Measurements from ENCODE around the gene PCDHAC2. TPM values are rescaled to one million over a fixed set of nuclear protein-coding genes. Genes with fewer than 3 reads are reported as not detected.

The PCDHAC2 gene
- polyA plus RNA-seq, 2 donors, result 0.02 to 0.06 TPM

GRCh38 chr5:140986117-140986521 lies 19.8 kb downstream of the PCDHAC2 start:
- H3K4me3 ChIP-seq (ENCODE audit: low read depth in 1 of 2, low read length in 2 of 2), result no peak overlapping the region
- no peaks in the 10 kb centered on the region for H3K36me3 ChIP-seq (ENCODE audit: control insufficient read depth in 2 of 2, insufficient read depth in 2 of 2, low read length in 1 of 2)
- H3K9me3 ChIP-seq (ENCODE audit: control insufficient read depth in 2 of 2, insufficient read depth in 1 of 2, low read depth in 1 of 2, low read length in 1 of 2), result no peaks in the 10 kb centered on the region
- H3K27ac ChIP-seq (ENCODE audit: low read depth in 2 of 2, low read length in 1 of 2), result no peak overlapping the region
- 26 to 27% methylated on average over 3 of the region's 3 CpGs for WGBS, 2 donors
- no peaks in the 10 kb centered on the region for H3K4me1 ChIP-seq (ENCODE audit: control insufficient read depth in 2 of 2, insufficient read depth in 2 of 2, low read length in 1 of 2)
- peaks cover 0 to 2% of the 10 kb centered on the region in 2 donors for H3K27me3 ChIP-seq (ENCODE audit: control insufficient read depth in 1 of 2, insufficient read depth in 2 of 2, low read length in 2 of 2)

DNA sequence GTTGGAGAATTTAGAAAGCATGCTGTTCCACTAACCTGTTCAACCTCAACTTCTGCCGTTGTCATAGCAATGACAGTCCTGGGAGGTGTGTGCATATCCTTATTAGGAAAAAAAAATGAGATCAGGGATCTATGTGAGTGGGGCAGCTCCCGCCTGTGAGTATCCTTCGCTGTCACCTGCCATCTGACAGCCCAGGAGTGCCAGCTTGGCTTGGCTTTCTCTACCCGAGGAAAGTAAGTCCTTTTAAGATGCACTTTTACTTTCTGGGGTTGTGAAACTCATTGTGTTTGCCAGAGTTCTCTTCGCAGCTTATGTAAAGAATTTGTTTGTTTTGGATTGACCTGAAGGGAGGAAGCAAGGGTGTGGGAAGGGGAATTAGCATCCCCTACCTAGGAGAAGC lies 21.8 kb downstream of the PCDHAC2 start:
- WGBS, 2 donors, result 36 to 42% methylated on average over 5 of the region's 5 CpGs
- Histone ChIP-seq H3K36me3 (ENCODE audit: control insufficient read depth in 2 of 2, insufficient read depth in 2 of 2, low read length in 1 of 2) (no peaks in the 10 kb centered on the region), H3K4me3 (ENCODE audit: low read depth in 1 of 2, low read length in 2 of 2) (no peak overlapping the region), H3K27me3 (ENCODE audit: control insufficient read depth in 1 of 2, insufficient read depth in 2 of 2, low read length in 2 of 2) (peaks cover 0 to 2% of the 10 kb centered on the region in 2 donors), H3K27ac (ENCODE audit: low read depth in 2 of 2, low read length in 1 of 2) (no peak overlapping the region), H3K9me3 (ENCODE audit: control insufficient read depth in 2 of 2, insufficient read depth in 1 of 2, low read depth in 1 of 2, low read length in 1 of 2) (no peaks in the 10 kb centered on the region), H3K4me1 (ENCODE audit: control insufficient read depth in 2 of 2, insufficient read depth in 2 of 2, low read length in 1 of 2) (no peaks in the 10 kb centered on the region)

GRCh38 chr5:140988608-140989007 lies 22.3 kb downstream of the PCDHAC2 start:
- WGBS, 2 donors, result 76 to 78% methylated on average over 5 of the region's 5 CpGs
- Histone ChIP-seq H3K36me3 (ENCODE audit: control insufficient read depth in 2 of 2, insufficient read depth in 2 of 2, low read length in 1 of 2) (no peaks in the 10 kb centered on the region), H3K27ac (ENCODE audit: low read depth in 2 of 2, low read length in 1 of 2) (no peak overlapping the region), H3K4me1 (ENCODE audit: control insufficient read depth in 2 of 2, insufficient read depth in 2 of 2, low read length in 1 of 2) (no peaks in the 10 kb centered on the region), H3K4me3 (ENCODE audit: low read depth in 1 of 2, low read length in 2 of 2) (no peak overlapping the region), H3K27me3 (ENCODE audit: control insufficient read depth in 1 of 2, insufficient read depth in 2 of 2, low read length in 2 of 2) (peaks cover 0 to 2% of the 10 kb centered on the region in 2 donors), H3K9me3 (ENCODE audit: control insufficient read depth in 2 of 2, insufficient read depth in 1 of 2, low read depth in 1 of 2, low read length in 1 of 2) (no peaks in the 10 kb centered on the region)

- Histone ChIP-seq H3K9me3 (ENCODE audit: control insufficient read depth in 2 of 2, insufficient read depth in 1 of 2, low read depth in 1 of 2, low read length in 1 of 2) (no peaks in the 10 kb centered on the region), H3K27ac (ENCODE audit: low read depth in 2 of 2, low read length in 1 of 2) (no peak overlapping the region), H3K4me3 (ENCODE audit: low read depth in 1 of 2, low read length in 2 of 2) (no peak overlapping the region), H3K36me3 (ENCODE audit: control insufficient read depth in 2 of 2, insufficient read depth in 2 of 2, low read length in 1 of 2) (no peaks in the 10 kb centered on the region), H3K27me3 (ENCODE audit: control insufficient read depth in 1 of 2, insufficient read depth in 2 of 2, low read length in 2 of 2) (peaks cover 0 to 2% of the 10 kb centered on the region in 2 donors), H3K4me1 (ENCODE audit: control insufficient read depth in 2 of 2, insufficient read depth in 2 of 2, low read length in 1 of 2) (no peaks in the 10 kb centered on the region)
- whole genome bisulfite sequencing, 2 donors, result 68 to 69% methylated on average over 7 of the region's 7 CpGs
Measured at GRCh38 chr5:140989254-140990020, 23.2 kb downstream of the PCDHAC2 start.

DNA sequence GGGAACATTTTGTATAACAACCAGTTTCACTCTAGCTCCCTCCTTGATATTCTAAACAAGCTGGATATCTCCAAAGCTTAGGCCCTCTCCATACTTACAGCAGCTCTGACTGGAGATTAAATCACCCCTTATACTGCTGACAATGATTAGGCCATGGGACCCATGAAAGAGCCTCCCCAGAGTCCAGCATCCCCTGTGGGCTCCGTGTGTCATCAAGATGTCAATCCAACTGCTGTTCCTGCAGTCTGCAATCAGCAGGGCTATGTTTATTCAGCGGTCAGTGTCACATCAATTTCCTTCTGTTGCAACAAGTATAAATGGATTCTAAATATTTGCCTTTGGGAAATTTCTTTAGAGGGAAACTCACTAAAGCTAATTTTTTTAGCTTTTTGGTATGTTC lies 26.6 kb downstream of the PCDHAC2 start:
- peaks cover 0 to 2% of the 10 kb centered on the region in 2 donors for H3K27me3 ChIP-seq (ENCODE audit: control insufficient read depth in 1 of 2, insufficient read depth in 2 of 2, low read length in 2 of 2)
- H3K9me3 ChIP-seq (ENCODE audit: control insufficient read depth in 2 of 2, insufficient read depth in 1 of 2, low read depth in 1 of 2, low read length in 1 of 2), result no peaks in the 10 kb centered on the region
- no peak overlapping the region for H3K4me3 ChIP-seq (ENCODE audit: low read depth in 1 of 2, low read length in 2 of 2)
- H3K27ac ChIP-seq (ENCODE audit: low read depth in 2 of 2, low read length in 1 of 2), result no peak overlapping the region
- 52% methylated on average over 2 of the region's 2 CpGs for WGBS, 2 donors
- H3K4me1 ChIP-seq (ENCODE audit: control insufficient read depth in 2 of 2, insufficient read depth in 2 of 2, low read length in 1 of 2), result no peaks in the 10 kb centered on the region
- no peaks in the 10 kb centered on the region for H3K36me3 ChIP-seq (ENCODE audit: control insufficient read depth in 2 of 2, insufficient read depth in 2 of 2, low read length in 1 of 2)

DNA sequence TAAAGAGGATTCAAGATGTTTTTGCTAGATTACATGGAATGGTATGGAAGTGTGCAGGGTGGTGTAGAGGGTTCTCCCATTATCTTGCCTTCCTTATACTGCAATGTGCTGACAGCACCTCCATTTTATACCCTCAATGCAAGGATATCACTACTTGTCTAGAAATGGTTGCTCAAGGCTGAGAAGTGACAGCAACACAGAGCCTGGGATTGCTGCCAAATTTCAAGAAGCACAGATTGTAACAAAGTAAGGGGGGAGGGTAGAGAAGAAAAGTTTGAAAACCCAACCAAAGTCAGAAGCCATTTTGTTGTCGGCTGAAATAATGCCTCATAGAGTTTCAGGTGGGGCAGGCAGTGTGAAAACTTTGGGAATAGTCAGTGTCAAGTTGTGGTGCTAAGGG lies 29.8 kb downstream of the PCDHAC2 start:
- no peak overlapping the region for H3K27ac ChIP-seq (ENCODE audit: low read depth in 2 of 2, low read length in 1 of 2)
- H3K27me3 ChIP-seq (ENCODE audit: control insufficient read depth in 1 of 2, insufficient read depth in 2 of 2, low read length in 2 of 2), result no peaks in the 10 kb centered on the region
- H3K4me3 ChIP-seq (ENCODE audit: low read depth in 1 of 2, low read length in 2 of 2), result no peak overlapping the region
- no peaks in the 10 kb centered on the region for H3K4me1 ChIP-seq (ENCODE audit: control insufficient read depth in 2 of 2, insufficient read depth in 2 of 2, low read length in 1 of 2)
- WGBS, 2 donors, result 86 to 88% methylated on average over 1 of the region's 1 CpG
- H3K9me3 ChIP-seq (ENCODE audit: control insufficient read depth in 2 of 2, insufficient read depth in 1 of 2, low read depth in 1 of 2, low read length in 1 of 2), result no peaks in the 10 kb centered on the region
- no peaks in the 10 kb centered on the region for H3K36me3 ChIP-seq (ENCODE audit: control insufficient read depth in 2 of 2, insufficient read depth in 2 of 2, low read length in 1 of 2)

DNA sequence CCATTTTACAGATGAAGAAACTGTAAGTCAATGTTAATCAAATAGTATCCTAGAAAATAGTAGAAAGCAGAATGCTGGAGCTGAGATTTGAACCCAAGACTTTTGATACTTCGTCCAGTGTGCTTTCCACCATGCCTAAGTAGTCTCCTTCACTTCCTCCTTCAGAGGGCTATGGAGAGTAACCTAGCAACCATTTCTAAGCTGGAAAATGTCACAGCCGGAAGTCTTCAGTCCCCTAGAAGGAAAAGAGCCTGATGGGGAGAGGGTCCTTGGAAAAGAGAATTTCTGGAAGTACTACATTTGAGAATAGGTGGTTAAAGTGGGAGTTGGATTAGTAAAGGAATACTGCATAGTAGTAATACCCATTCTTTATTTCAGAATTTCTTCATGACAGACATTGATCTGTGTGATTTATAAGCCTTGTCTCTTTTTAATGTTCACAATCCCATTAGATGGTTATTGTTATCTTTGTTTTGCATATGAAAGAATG lies 32.7 kb downstream of the PCDHAC2 start:
- no peaks in the 10 kb centered on the region for H3K4me1 ChIP-seq (ENCODE audit: control insufficient read depth in 2 of 2, insufficient read depth in 2 of 2, low read length in 1 of 2)
- peaks cover 0 to 3% of the 10 kb centered on the region in 2 donors for H3K27me3 ChIP-seq (ENCODE audit: control insufficient read depth in 1 of 2, insufficient read depth in 2 of 2, low read length in 2 of 2)
- no peaks in the 10 kb centered on the region for H3K9me3 ChIP-seq (ENCODE audit: control insufficient read depth in 2 of 2, insufficient read depth in 1 of 2, low read depth in 1 of 2, low read length in 1 of 2)
- no peak overlapping the region for H3K4me3 ChIP-seq (ENCODE audit: low read depth in 1 of 2, low read length in 2 of 2)
- no peaks in the 10 kb centered on the region for H3K36me3 ChIP-seq (ENCODE audit: control insufficient read depth in 2 of 2, insufficient read depth in 2 of 2, low read length in 1 of 2)
- no peak overlapping the region for H3K27ac ChIP-seq (ENCODE audit: low read depth in 2 of 2, low read length in 1 of 2)
- whole genome bisulfite sequencing, 2 donors, result 66 to 67% methylated on average over 2 of the region's 2 CpGs

DNA sequence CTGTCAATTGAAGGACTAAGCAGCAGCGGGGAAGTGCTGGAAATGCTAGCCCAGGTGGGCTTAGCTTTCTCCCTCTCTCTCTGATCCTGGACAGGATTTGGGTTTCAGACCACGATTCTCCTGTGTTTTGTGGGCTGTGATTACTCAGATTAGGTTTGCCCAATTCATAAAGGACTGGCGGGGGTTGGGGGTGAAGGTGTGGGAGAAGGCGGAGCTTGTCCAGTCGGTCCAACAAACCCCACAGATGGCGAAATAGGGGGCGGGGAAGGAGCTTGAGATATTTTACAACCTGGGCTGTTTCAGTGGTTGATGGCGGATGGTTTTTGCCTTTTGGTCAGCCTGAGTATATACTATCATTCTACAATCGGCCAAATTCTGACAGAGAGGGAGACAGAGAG lies 35.2 kb downstream of the PCDHAC2 start:
- Histone ChIP-seq H3K9me3 (ENCODE audit: control insufficient read depth in 2 of 2, insufficient read depth in 1 of 2, low read depth in 1 of 2, low read length in 1 of 2) (no peaks in the 10 kb centered on the region), H3K4me1 (ENCODE audit: control insufficient read depth in 2 of 2, insufficient read depth in 2 of 2, low read length in 1 of 2) (no peaks in the 10 kb centered on the region), H3K4me3 (ENCODE audit: low read depth in 1 of 2, low read length in 2 of 2) (peak overlapping the region in 1 of 2 donors; percentile 0), H3K27ac (ENCODE audit: low read depth in 2 of 2, low read length in 1 of 2) (no peak overlapping the region), H3K36me3 (ENCODE audit: control insufficient read depth in 2 of 2, insufficient read depth in 2 of 2, low read length in 1 of 2) (no peaks in the 10 kb centered on the region), H3K27me3 (ENCODE audit: control insufficient read depth in 1 of 2, insufficient read depth in 2 of 2, low read length in 2 of 2) (peaks cover 0 to 3% of the 10 kb centered on the region in 2 donors)
- WGBS, 2 donors, result 5 to 7% methylated on average over 9 of the region's 9 CpGs

DNA sequence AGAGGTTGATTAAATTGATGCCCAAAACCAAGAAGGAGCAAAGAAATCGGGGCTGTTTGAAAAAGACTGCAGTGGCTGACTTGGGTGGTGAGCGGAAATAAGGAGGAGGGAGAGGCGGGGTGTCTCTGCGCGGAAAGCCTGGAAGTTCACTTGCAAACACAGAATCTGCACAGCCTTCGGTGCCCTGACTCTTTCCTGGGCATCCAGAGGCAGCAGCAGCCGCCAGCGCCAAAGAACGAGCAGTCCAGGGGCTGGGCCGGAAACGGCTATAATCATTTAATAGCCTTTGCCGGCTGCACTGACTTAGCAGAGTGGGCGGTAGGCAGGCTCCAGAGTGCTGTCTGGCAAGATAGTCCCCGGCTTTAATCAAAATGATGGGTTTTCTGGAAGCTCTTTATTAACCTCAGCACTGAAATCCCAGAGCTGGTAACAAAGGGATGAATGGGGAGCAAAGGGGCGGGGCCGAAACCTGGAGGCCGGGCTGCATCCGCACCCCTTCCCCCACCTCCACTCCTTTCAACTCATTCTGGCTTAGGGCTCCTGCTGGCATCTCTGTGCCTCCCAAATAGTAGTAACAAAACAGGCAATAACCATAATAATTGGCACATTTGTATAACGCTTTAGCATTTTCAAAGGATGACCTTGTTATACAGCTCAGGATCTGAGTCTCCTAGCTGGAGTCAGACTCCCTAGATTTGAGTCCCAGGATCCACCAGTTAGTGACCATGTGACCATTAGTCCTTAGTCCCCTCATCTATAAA lies 35.7 kb downstream of the PCDHAC2 start:
- Histone ChIP-seq H3K27me3 (ENCODE audit: control insufficient read depth in 1 of 2, insufficient read depth in 2 of 2, low read length in 2 of 2) (peaks cover 0 to 3% of the 10 kb centered on the region in 2 donors), H3K9me3 (ENCODE audit: control insufficient read depth in 2 of 2, insufficient read depth in 1 of 2, low read depth in 1 of 2, low read length in 1 of 2) (no peaks in the 10 kb centered on the region), H3K27ac (ENCODE audit: low read depth in 2 of 2, low read length in 1 of 2) (no peak overlapping the region), H3K36me3 (ENCODE audit: control insufficient read depth in 2 of 2, insufficient read depth in 2 of 2, low read length in 1 of 2) (no peaks in the 10 kb centered on the region), H3K4me1 (ENCODE audit: control insufficient read depth in 2 of 2, insufficient read depth in 2 of 2, low read length in 1 of 2) (no peaks in the 10 kb centered on the region), H3K4me3 (ENCODE audit: low read depth in 1 of 2, low read length in 2 of 2) (peak overlapping the region; percentile 0 to 1)
- 3 to 5% methylated on average over 19 of the region's 19 CpGs for WGBS, 2 donors
